Coronary artery (tissue), 2 donors: ENCODE results near the gene KANTR.

Experiments
- DNase-seq: peaks from one replicate; pipeline ENCODE4 v3.0.0-alpha.2; 2017; ENCODE audit warnings: low spot score
- H3K27ac ChIP-seq, 2 donors: fragments of 200-600 bp; sonication (generic); one replicate each; pipeline ENCODE4 v1.5.1; 2016 to 2019
- H3K4me3 ChIP-seq: fragments of 200-600 bp; sonication (generic); 2 replicates; pipeline ENCODE4 v1.5.1; 2016; ENCODE audit warnings: mild to moderate bottlenecking, moderate library complexity
- CTCF ChIP-seq: fragments of 200-600 bp; sonication (generic); IDR thresholded peaks from one replicate; pipeline ENCODE4 v1.5.1; 2019; ENCODE audit warnings: antibody characterized with exemption

KANTR gene

GRCh38 chrX:53087388-53087831, 6.5 kb upstream of the KANTR start:
- DNase-seq: no peak
- no peak for TF ChIP-seq CTCF
- Histone ChIP-seq H3K27ac (peak overlapping the region; percentile 75 to 78), H3K4me3 (peak overlapping the region; percentile 46)

GRCh38 chrX:53088136-53088974, 5.6 kb upstream of the KANTR start:
- peak; percentile 90 for DNase-seq
- H3K27ac ChIP-seq: peak overlapping the region; percentile 75 to 78
- no peak for TF ChIP-seq CTCF
- peak overlapping the region; percentile 49 for H3K4me3 ChIP-seq

- Histone ChIP-seq H3K27ac (peak overlapping the region; percentile 75 to 78), H3K4me3 (peak overlapping the region; percentile 49)
- TF ChIP-seq CTCF: peak; percentile 67
- no peak for DNase-seq
Measured at GRCh38 chrX:53089224-53089842, 4.6 kb upstream of the KANTR start.

- TF ChIP-seq CTCF: no peak
- Histone ChIP-seq H3K27ac (no peak overlapping the region), H3K4me3 (no peak overlapping the region)
- no peak for DNase-seq
Measured at GRCh38 chrX:53089925-53090324, 4.0 kb upstream of the KANTR start.

- TF ChIP-seq CTCF: no peak
- Histone ChIP-seq H3K27ac (no peak overlapping the region), H3K4me3 (no peak overlapping the region)
- no peak for DNase-seq
Measured at GRCh38 chrX:53091354-53091753, 2.6 kb upstream of the KANTR start.

- no peak for TF ChIP-seq CTCF
- peak overlapping the region; percentile 72 for H3K4me3 ChIP-seq
- H3K27ac ChIP-seq: peak overlapping the region; percentile 63 to 94
- DNase-seq: peak; percentile 88
Measured at GRCh38 chrX:53093177-53093655, 726 bp upstream of the KANTR start.
